Upper lobe of right lung (tissue), 1 donor: Measurements from ENCODE around the gene RHD. TPM values are rescaled to one million over a fixed set of nuclear protein-coding genes. Genes with fewer than 3 reads are reported as not detected.

ENCODE experiments used
- ATAC-seq: fragments of 200-7000 bp; cut with Tn5 transposase; one replicate; pipeline ENCODE4 v1.9.1; 2020; ENCODE audit warnings: mild to moderate bottlenecking, moderate library complexity
- DNase-seq: peaks from one replicate; pipeline ENCODE4 v3.0.0-alpha.2; 2020
- H3K27ac ChIP-seq: fragments of 200-600 bp; one replicate; pipeline ENCODE4 v1.8.0; 2022
- H3K27me3 ChIP-seq: fragments of 200-600 bp; one replicate; pipeline ENCODE4 v1.8.0; 2022; ENCODE audit warnings: mild to moderate bottlenecking
- H3K36me3 ChIP-seq: fragments of 200-600 bp; one replicate; pipeline ENCODE4 v1.8.0; 2022
- H3K4me1 ChIP-seq: fragments of 200-600 bp; one replicate; pipeline ENCODE4 v1.8.0; 2022
- H3K4me3 ChIP-seq: fragments of 200-600 bp; one replicate; pipeline ENCODE4 v1.8.0; 2022; ENCODE audit warnings: mild to moderate bottlenecking
- H3K9me3 ChIP-seq: fragments of 200-600 bp; one replicate; pipeline ENCODE4 v1.8.0; 2022
- CTCF ChIP-seq: fragments of 200-600 bp; IDR thresholded peaks from one replicate; pipeline ENCODE4 v1.8.0; 2022; ENCODE audit warnings: antibody characterized with exemption
- intact Hi-C: fragments of 100-400 bp; cut with DNase I; formaldehyde crosslinking; loops from one replicate; pipeline ENCODE4 v1.11.0; 2022
- total RNA-seq: library from RNA; stranded (reverse); fragmentation: NEBNext Ultra II Directional; extraction: Animal tissue kit (Norgen Biotek cat#: 25700); gene quantifications from one replicate; pipeline ENCODE4 v1.2.1, GENCODE V29; 2021
- donor health status: DM: no; HTN: yes; CAD: no; lungs with severe emphysema.

The RHD gene
- total RNA-seq, 1 donor from 2014 or later = not detected

- no peaks in the 10 kb centered on the region for H3K9me3 ChIP-seq
- intact Hi-C loops = no loop called here
- H3K36me3 ChIP-seq = peaks cover 51% of the 10 kb centered on the region
- peak overlapping the region; percentile 99 for H3K27ac ChIP-seq
- DNase-seq (peak; percentile 73), ATAC-seq (no peak)
- H3K4me3 ChIP-seq = peak overlapping the region; percentile 93
- no peak for TF ChIP-seq CTCF
- no peaks in the 10 kb centered on the region for H3K27me3 ChIP-seq
- H3K4me1 ChIP-seq = peaks cover 28% of the 10 kb centered on the region
These were observed 25.7 kb upstream of the RHD start for GRCh38 chr1:25246600-25247023.

GRCh38 chr1:25247024-25247828 lies 25.1 kb upstream of the RHD start, which contains the start of gene RSRP1:
RSRP1 (minus strand) TSS chr1:25247454; CDS start chr1:25246963, 491 bp downstream.
- Histone ChIP-seq H3K27ac (peak within 1 kb of the TSS; percentile 99), H3K4me3 (peak within 1 kb of the TSS; percentile 93), H3K27me3 (no peaks in the 10 kb centered on the region), H3K36me3 (peaks cover 45% of the 10 kb centered on the region), H3K9me3 (no peaks in the 10 kb centered on the region), H3K4me1 (peaks cover 28% of the 10 kb centered on the region)
- ATAC-seq (peak; percentile 96), DNase-seq (peak; percentile 100)
- intact Hi-C loops = no loop called here
- TF ChIP-seq CTCF = peak; percentile 14

GRCh38 chr1:25247829-25248754 lies 24.2 kb upstream of the RHD start:
- H3K36me3 ChIP-seq = peaks cover 36% of the 10 kb centered on the region
- ATAC-seq (no peak), DNase-seq (no peak)
- H3K9me3 ChIP-seq = no peaks in the 10 kb centered on the region
- peak; percentile 13 for TF ChIP-seq CTCF
- H3K4me1 ChIP-seq = peaks cover 28% of the 10 kb centered on the region
- peak overlapping the region; percentile 93 for H3K4me3 ChIP-seq
- intact Hi-C loops = no loop called here
- no peaks in the 10 kb centered on the region for H3K27me3 ChIP-seq
- H3K27ac ChIP-seq = peak overlapping the region; percentile 99

- no peak for ATAC-seq
- no peaks in the 10 kb centered on the region for H3K9me3 ChIP-seq
- no peaks in the 10 kb centered on the region for H3K27me3 ChIP-seq
- no peak for DNase-seq
- no peak overlapping the region for H3K4me3 ChIP-seq
- no peak overlapping the region for H3K27ac ChIP-seq
- no peaks in the 10 kb centered on the region for H3K36me3 ChIP-seq
- TF ChIP-seq CTCF = no peak
- H3K4me1 ChIP-seq = no peaks in the 10 kb centered on the region
- intact Hi-C loops = no loop called here
These were observed 18.4 kb upstream of the RHD start for GRCh38 chr1:25253911-25254310.

GRCh38 chr1:25255706-25256577 lies 16.4 kb upstream of the RHD start:
- Histone ChIP-seq H3K36me3 (no peaks in the 10 kb centered on the region), H3K27ac (no peak overlapping the region), H3K9me3 (no peaks in the 10 kb centered on the region), H3K4me1 (no peaks in the 10 kb centered on the region), H3K4me3 (no peak overlapping the region), H3K27me3 (no peaks in the 10 kb centered on the region)
- TF ChIP-seq CTCF = no peak
- intact Hi-C loops = no loop called here
- no peak for DNase-seq
- ATAC-seq = no peak
